ENCODE data around the gene DISC1.
A peak's percentile ranks its signal among the peaks of the same experiment; 100 is the strongest.
"Not testable (repeated sequence)": the region's sequence is repeated elsewhere in the genome, so short reads cannot be mapped to it uniquely, and the experiment has no call there.

Gene DISC1

DNA sequence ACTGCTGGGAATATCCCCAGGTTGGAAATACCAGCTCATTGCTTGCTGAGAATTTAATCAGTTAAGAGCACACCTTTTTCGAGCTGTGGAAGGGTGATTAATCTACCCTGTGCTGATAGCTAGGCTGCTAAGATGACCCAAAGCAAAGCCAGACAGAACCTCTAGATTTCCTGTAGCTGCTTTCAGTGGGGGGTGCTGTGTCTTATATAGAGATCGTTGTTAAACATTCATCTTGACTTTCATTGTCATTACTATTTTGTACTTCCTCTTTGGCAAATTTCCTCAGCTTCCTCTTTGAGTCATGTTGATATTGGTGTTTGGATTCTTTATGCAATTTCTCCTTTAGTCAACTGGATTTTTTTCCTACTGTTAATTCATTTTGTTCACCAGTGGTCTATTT is 155.3 kb downstream of the DISC1 start:
- no peak for DNase-seq

DNA sequence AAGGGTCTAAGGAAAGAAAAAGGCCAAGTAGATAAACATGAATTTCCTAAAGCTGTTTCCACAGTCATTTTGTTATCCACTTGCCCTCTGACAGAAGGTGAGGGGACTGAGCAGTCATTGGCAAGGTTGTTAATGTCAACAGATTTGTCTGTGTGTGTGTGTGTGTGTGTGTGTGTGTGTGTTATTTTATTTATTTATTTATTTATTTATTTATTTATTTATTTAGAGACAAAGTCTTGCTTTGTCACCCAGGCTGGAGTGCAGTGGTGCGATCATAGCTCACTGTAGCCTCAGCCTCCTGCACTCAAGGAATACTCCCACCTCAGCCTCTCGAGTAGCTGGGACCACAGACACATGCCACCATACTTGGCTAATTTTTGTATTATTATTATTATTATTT is 158.5 kb downstream of the DISC1 start:
- DNase-seq, result not testable (repeated sequence)

GRCh38 chr1:231786126-231786525 is 159.5 kb downstream of the DISC1 start:
- no peak for DNase-seq

GRCh38 chr1:231792634-231793033 is 166.0 kb downstream of the DISC1 start:
- DNase-seq, result no peak

DNA sequence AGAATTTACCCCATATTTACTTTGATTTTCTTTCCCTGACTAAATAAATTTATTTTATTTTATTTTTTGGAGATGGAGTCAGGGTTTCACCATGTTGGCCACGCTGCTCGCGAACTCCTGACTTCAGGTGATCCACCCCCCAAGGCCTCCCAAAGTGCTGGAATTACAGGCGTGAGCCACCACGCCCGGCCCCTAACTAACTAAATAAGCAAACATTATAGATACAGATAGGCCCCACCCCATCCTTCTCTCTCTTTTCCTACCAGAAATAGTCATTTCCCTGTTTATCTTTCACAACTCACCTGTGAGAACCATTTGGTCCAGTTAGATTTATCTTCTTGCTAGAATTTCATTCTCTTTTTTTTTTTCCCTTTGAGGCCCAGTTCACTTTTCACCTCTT is 167.3 kb downstream of the DISC1 start:
- DNase-seq, result no peak

DNA sequence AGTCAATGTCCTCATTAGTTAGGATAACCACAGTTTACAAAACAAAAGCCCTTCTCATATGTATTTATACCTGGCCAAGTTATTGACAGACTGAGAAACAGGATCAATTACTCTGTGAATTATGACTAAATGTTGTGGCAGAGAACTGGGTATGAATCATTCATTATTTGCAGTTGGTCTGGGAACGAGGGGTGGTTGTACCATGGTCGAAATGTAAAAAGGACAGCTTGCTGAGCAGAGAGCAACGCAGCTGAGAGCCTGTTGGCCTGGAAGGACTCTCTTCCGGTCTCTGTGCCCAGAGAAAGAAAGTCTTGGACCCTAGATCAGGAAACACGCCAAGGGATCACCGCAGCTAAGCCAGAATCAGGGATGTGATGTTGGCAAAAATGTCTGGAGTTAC is 169.6 kb downstream of the DISC1 start:
- no peak for DNase-seq

DNA sequence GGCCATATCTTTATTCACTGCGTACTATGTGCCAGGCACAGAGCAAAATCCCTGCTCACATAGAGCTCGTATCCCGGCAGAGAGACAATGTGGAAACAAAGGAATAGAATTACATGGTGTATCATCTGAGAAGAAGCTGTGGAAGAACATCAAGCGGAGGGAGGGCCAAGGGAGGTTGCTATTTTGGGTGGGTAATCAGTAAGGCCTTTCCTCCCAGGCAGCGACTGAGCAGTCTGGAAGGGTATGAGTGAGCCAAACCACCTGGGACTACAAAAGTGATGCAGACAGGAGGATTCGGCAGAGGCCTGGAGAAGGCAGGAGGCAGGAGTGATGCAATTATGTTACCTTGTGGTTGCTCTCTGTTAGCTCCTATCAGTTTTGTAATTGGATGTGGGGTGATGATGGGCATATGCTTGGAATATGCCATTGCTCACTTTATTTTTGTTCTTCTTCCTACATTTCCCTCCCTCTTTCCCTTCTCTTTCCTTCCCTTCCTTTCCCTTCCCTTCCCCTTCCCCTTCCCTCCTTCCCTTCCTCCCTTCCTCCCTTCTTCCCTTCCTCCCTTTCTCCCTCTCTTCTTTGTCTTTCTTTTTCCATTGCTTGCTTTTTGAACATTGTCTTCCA is 172.9 kb downstream of the DISC1 start:
- no peak for DNase-seq

DNA sequence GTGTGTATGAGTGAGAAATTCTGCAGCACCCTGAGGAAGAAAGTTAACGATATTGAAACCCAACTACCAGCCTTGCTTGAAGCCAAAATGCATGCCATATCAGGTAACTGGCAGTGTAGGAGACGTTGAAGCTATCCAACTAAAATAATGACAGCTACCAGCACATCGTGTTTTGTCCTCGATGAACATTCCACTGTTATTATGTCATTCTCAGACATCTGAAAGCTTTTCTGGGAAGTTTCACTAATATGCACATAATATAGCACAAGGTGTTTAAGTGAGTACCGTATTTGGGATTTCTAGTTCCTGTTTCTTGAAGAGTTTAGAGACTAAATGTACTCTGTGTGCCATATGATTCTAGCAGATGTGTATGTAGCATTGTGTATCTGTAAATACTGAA is 173.5 kb downstream of the DISC1 start:
- DNase-seq, result no peak

DNA sequence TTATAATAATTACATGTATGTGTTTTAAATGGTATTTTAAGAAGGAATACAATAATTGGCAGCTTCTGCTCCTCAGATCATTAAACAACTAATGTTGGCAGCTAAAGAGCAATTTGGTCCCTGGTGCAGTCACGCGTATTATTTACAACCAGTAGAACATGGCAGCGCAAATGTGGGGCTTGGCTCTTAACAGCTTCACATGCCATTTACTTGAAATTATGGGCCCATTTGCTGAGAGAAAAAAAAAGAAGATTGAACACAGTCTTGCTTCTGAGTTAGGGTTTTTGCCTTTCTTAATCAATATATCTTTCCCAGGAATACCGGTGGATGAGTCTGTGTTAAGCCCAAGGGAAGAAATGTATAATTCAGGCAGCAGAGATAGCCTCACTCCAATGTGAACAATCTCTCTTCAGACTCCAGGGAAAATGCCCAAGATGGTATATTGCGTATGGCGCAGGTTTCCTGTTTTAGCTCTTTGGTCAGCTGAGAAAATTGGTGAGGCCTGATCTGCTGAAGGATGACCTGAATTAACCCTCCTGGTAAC is 174.5 kb downstream of the DISC1 start:
- no peak for DNase-seq

- no peak for DNase-seq
Measured at GRCh38 chr1:231803353-231803752, 176.8 kb downstream of the DISC1 start.

DNA sequence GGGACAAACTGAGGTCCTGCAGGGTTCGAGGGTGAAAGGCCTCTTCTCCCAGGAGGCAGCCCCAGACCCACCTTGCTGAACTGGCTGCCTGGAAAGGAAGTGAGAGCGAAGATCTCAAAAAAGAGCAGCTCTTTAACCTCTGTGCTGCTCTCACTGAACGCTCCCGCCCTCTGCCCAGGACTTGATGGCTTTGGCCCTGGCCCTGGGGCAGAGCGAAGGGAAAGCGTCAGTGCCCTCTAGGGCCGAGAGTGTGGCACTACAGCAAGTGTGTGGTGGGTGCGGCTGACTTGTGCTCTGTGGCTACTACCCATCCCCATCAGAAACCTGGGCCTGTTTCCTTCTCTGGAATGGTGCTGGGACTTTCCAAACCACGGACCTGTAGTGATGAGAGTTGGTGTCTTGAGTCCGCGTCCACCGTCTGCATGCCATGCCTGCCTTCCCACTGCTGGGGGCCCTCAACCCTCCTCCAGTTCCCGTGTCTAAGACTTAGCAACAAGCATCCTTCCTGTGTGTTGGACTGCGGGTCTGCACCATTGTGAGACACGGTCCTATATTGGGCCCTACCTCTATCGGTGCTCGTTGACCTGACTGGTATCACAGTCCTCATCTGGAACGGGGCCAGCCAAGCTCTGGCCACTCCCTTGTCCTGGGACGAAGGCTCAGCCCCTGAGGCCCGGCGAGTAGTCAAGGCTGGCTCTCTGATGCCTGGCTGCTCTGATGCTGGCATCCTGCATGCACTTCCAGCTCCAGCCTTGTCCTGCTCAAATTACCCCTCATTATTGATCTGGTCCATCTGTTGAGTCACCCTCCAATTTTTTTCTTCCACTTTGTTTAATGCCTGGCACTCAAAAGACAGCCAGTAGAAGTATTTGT is 180.3 kb downstream of the DISC1 start:
- DNase-seq, result peak; percentile 77

- DNase-seq, result peak; percentile 77
Measured at GRCh38 chr1:231807541-231807940, 181.0 kb downstream of the DISC1 start.

DNA sequence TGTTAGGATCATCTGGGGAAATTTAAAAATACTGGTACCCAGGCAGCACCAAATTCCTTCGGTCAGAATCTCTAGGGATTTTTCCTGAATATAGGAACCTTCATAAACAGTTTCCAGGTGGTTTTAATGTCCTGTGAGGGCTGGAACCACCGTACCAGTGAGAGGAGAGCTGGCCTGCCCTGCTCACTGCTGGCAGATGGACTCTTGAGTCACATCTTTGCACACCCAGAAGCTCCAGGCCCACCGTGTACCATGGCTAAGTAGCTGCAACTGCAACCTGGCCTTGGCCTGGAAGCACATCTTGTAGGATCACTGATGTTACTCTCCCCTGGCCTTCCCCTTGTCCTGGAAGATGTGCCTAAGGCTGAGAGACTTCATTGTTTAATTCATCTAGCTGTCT is 181.5 kb downstream of the DISC1 start:
- DNase-seq, result no peak

GRCh38 chr1:231808990-231809389 is 182.4 kb downstream of the DISC1 start:
- DNase-seq, result no peak

DNA sequence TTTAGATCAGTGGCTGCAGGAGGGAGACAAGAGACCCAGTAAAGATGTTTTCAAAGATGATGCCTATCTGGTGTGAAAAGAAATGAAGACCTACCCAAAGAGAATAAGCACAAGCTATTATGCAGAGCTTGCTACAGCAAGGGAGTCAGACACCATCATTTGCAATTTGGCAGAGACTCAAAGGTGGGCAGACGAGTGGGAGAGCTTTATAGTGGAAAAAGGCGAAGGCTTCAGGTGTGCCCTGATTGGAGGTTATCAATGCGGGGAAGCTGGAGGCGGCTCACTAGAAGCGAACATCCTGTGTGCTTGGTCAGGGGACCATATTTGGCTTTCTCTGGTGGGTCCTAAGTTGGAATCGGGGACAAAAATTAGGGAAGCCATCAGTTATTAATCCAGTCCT is 183.8 kb downstream of the DISC1 start:
- no peak for DNase-seq

- DNase-seq, result no peak
Measured at GRCh38 chr1:231814021-231814420, 187.4 kb downstream of the DISC1 start.

DNA sequence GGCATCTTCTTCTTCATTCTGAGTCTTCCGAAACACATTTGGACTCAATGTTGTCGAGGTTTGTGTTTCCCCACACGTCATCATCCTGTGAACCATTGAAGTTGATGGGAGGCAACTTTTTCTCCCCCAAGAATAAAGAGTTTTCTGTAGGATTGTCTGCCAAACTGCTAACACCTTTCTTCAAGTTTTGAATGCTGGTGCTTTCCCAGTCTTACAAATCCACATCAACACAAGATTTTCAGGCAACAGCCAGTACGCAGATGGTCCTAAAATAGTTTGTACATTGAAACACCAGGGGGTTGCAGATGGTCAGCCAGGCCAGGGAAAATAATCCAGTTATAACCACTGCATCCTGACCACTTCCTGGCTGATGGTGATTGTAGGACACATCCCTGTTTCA is 187.9 kb downstream of the DISC1 start:
- DNase-seq, result no peak

- DNase-seq, result no peak
Measured at GRCh38 chr1:231817801-231818200, 191.2 kb downstream of the DISC1 start.

- no peak for DNase-seq
Measured at GRCh38 chr1:231818337-231818736, 191.7 kb downstream of the DISC1 start.

GRCh38 chr1:231821281-231821680 is 194.7 kb downstream of the DISC1 start:
- no peak for DNase-seq

- no peak for DNase-seq
Measured at GRCh38 chr1:231822041-231822440, 195.5 kb downstream of the DISC1 start.

- DNase-seq, result no peak
Measured at GRCh38 chr1:231826566-231826965, 200.0 kb downstream of the DISC1 start.

GRCh38 chr1:231827337-231828105 is 200.9 kb downstream of the DISC1 start:
- no peak for DNase-seq

Data from NCI-H1694 (cell line).